Tibial nerve (tissue), 4 donors: ENCODE data around the gene ABCF2. TPM values are rescaled to one million over a fixed set of nuclear protein-coding genes. Genes with fewer than 3 reads are reported as not detected.

Source experiments
- DNase-seq, 2 donors: peaks; one replicate each; pipeline ENCODE4 v3.0.0-alpha.2; 2019; ENCODE audit warnings: low spot score in 2 of 2
- H3K27ac ChIP-seq, 4 donors: fragments of 200-600 bp; sonication (generic) in 3 of 4; one replicate each; pipeline ENCODE4 v1.5.1; 2017 to 2019; ENCODE audit warnings: mild to moderate bottlenecking in 1 of 4
- H3K27me3 ChIP-seq, 2 donors: fragments of 200-600 bp; sonication (generic) in 1 of 2; one replicate each; pipeline versions ENCODE4 v1.5.1 to v1.6.0; 2017 to 2019
- H3K36me3 ChIP-seq, 3 donors: fragments of 200-600 bp; sonication (generic); one replicate each; pipeline ENCODE4 v1.5.1; 2018 to 2019
- H3K4me1 ChIP-seq, 4 donors: fragments of 200-600 bp; sonication (generic) in 3 of 4; one replicate each; pipeline ENCODE4 v1.5.1; 2017 to 2019
- H3K4me3 ChIP-seq, 4 donors: fragments of 200-600 bp; sonication (generic) in 3 of 4; one replicate each; pipeline ENCODE4 v1.5.1; 2017 to 2019; ENCODE audit warnings: mild to moderate bottlenecking in 1 of 4, moderate library complexity in 1 of 4
- H3K9me3 ChIP-seq, 4 donors: fragments of 200-600 bp; sonication (generic) in 3 of 4; one replicate each; pipeline ENCODE4 v1.5.1; 2017 to 2019
- CTCF ChIP-seq, 5 experiments: fragments of 200-600 bp in 3 of 5; fragments of 450-650 bp in 2 of 5; sonication (generic) in 3 of 5; IDR thresholded peaks; one replicate each; pipeline ENCODE4 v1.5.1; 2016 to 2019; ENCODE audit warnings: antibody characterized with exemption in 5 of 5, mild to moderate bottlenecking in 3 of 5, moderate library complexity in 2 of 5
- EP300 ChIP-seq, 2 donors: sonication (generic); formaldehyde crosslinking; IDR thresholded peaks; one replicate each; pipeline ENCODE4 v1.6.1; 2017; ENCODE audit warnings: antibody characterized with exemption in 2 of 2, mild to moderate bottlenecking in 1 of 2
- POLR2A ChIP-seq, 2 donors: fragments of 450-650 bp; IDR thresholded peaks; one replicate each; pipeline ENCODE4 v1.6.1; 2017; ENCODE audit warnings: antibody characterized with exemption in 2 of 2, mild to moderate bottlenecking in 2 of 2, moderate library complexity in 2 of 2
- WGBS, 2 donors: methylation state at CpG; one replicate each; pipeline ENCODE4 v1.1.5; 2018; 5-methylcytosine and 5-hydroxymethylcytosine counted together
- total RNA-seq, 4 donors: library from RNA; depleted of rRNA; stranded (reverse); fragments of >200 nt; gene quantifications; one replicate each; pipeline ENCODE4 v1.1.0, GENCODE V29; 2016

ABCF2 gene
- total RNA-seq, 4 donors from 2014 or later, result 34.3 to 72.9 (median 34.9) TPM

- no peak for DNase-seq
- Histone ChIP-seq H3K4me3 (no peak overlapping the region), H3K27me3 (no peaks in the 10 kb centered on the region), H3K36me3 (no peaks in the 10 kb centered on the region), H3K9me3 (no peaks in the 10 kb centered on the region), H3K27ac (no peak overlapping the region), H3K4me1 (peaks cover 0 to 10% (median 3%) of the 10 kb centered on the region in 4 donors)
- TF ChIP-seq CTCF (IDR thresholded peaks at IDR 0.05) (no peak), POLR2A (IDR thresholded peaks at IDR 0.05) (no peak), EP300 (IDR thresholded peaks at IDR 0.05) (no peak)
Measured at GRCh38 chr7:151197932-151198331, 29.1 kb downstream of the ABCF2 start.

DNA sequence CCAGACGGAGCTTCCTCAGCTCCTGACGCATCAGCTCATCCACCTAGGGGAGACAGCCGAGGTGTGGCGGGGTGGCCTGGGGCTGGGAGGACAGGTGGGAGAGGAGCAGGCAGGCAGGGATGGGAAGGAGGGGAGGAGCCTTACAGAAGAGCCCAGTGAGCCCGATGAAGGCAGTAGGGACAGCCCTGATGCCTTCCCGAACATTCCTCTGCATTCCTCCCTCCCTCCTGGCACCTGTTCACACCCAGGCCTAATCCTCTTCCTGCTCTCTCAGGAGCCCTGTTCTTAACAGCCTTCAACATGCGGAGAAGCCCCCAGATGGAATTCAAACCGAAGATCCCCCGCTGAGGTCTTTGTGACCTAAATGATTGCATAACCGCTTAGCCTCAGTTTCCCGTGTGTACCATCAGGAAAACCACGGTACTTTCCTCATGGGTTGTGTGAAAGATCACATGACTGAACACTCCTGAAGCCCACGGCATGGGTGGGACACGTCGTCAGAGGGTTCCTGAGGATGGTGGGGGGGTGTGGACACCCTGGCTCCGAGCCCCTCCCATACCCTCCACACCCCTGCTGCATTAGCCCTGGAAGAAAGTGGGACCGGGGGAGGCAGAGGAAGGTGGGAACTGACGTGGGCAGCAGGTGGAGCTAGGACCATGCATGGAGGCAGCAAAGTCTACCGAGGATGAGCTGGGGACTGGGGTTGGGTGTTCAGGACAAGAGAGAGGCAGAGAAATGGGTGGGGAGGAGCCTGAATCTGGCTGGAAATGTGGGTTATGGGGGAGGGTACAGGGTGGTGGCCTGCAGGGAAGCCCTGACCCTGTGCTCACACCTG is 31.2 kb downstream of the ABCF2 start:
- Histone ChIP-seq H3K36me3 (no peaks in the 10 kb centered on the region), H3K27ac (no peak overlapping the region), H3K4me3 (no peak overlapping the region), H3K4me1 (peaks cover 0 to 10% (median 3%) of the 10 kb centered on the region in 4 donors), H3K27me3 (no peaks in the 10 kb centered on the region), H3K9me3 (no peaks in the 10 kb centered on the region)
- TF ChIP-seq EP300 (IDR thresholded peaks at IDR 0.05) (no peak), CTCF (IDR thresholded peaks at IDR 0.05) (no peak), POLR2A (IDR thresholded peaks at IDR 0.05) (no peak)
- WGBS, 2 donors, result 52 to 56% methylated on average over 19 of the region's 19 CpGs
- no peak for DNase-seq

DNA sequence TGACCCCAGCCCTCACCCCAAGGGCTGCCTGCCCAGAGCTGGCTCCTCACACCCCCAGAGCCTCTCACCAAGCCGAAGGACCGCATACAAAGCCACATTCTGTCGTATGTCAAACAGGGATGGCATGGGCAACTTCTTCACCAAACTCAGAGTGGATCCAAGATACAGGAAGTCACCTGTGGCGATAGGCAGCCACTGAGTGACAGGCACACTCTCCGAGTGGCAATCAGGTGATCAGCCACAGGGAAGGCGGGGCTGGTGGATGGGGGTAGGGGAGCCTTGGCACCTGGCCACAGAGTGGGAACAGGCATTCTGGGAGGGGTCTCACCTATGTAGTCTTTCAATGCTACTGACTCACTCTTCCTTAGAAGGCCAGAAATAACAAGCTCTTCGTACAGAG is 32.8 kb downstream of the ABCF2 start:
- no peak overlapping the region for H3K4me3 ChIP-seq
- no peaks in the 10 kb centered on the region for H3K36me3 ChIP-seq
- WGBS, 2 donors, result 73 to 74% methylated on average over 7 of the region's 7 CpGs
- TF ChIP-seq CTCF (IDR thresholded peaks at IDR 0.05) (no peak), EP300 (IDR thresholded peaks at IDR 0.05) (no peak), POLR2A (IDR thresholded peaks at IDR 0.05) (no peak)
- no peak overlapping the region for H3K27ac ChIP-seq
- H3K9me3 ChIP-seq, result no peaks in the 10 kb centered on the region
- peaks cover 0 to 2% (median 0%) of the 10 kb centered on the region in 4 donors for H3K4me1 ChIP-seq
- no peak for DNase-seq
- H3K27me3 ChIP-seq, result no peaks in the 10 kb centered on the region

DNA sequence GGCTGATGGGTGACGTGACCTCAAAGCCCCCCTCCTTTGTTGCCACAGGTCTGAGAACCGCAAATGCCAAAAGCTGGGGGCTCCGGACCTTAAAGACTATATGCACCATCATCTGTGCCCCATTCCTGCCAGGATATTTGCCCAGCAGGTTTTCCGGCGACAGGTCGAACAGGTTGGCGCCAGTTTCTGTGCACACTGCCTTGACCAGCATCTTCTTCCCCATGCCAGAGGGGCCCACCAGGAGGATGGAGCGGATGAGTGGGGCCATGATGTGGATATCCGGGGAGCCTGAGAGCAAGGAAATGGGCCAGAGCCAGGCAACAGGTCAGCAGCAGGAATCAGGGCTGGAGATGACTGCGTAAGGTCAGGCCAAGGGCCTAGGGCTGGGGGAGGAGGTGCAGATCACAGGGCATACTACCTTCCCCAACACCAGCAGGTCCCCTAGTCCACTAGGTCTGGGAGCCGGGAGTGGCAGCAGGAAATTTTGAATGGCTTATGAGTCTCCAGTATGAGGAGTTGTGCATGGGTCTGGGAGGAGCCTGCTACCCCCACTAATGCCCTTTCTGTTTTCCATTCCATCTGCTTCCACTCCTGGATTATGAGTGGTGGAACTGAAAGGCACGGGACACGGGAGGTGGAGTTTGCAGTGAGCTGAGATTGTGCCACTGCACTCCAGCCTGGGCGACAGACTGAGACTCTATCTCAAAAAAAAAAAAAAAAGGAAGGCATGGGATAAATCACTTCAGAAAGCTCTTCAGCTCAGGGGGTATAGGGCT is 33.6 kb downstream of the ABCF2 start:
- Histone ChIP-seq H3K4me1 (no peaks in the 10 kb centered on the region), H3K27ac (no peak overlapping the region), H3K27me3 (no peaks in the 10 kb centered on the region), H3K36me3 (no peaks in the 10 kb centered on the region), H3K9me3 (no peaks in the 10 kb centered on the region), H3K4me3 (no peak overlapping the region)
- 84 to 89% methylated on average over 14 of the region's 14 CpGs for WGBS, 2 donors
- DNase-seq, result no peak
- TF ChIP-seq EP300 (IDR thresholded peaks at IDR 0.05), result no peak

GRCh38 chr7:151192002-151192539 is 34.9 kb downstream of the ABCF2 start:
- Histone ChIP-seq H3K36me3 (no peaks in the 10 kb centered on the region), H3K27me3 (peaks cover 0 to 6% of the 10 kb centered on the region in 2 donors), H3K4me1 (no peaks in the 10 kb centered on the region), H3K27ac (no peak overlapping the region), H3K9me3 (no peaks in the 10 kb centered on the region), H3K4me3 (no peak overlapping the region)
- no peak for DNase-seq
- TF ChIP-seq POLR2A (IDR thresholded peaks at IDR 0.05) (no peak), EP300 (IDR thresholded peaks at IDR 0.05) (no peak), CTCF (IDR thresholded peaks at IDR 0.05) (no peak)
- WGBS, 2 donors, result 87 to 95% methylated on average over 15 to 23 of the region's 23 CpGs
